ENCODE results near the gene LTBP4. TPM values are rescaled to one million over a fixed set of nuclear protein-coding genes. Genes with fewer than 3 reads are reported as not detected.

Gene LTBP4
- total RNA-seq, 6 experiments from 2014 or later = 19.3 to 40.8 (median 34.4) TPM

- intact Hi-C loops (cut with DNase I) = no loop called here
- no peak overlapping the region for H3K4me3 ChIP-seq
- no peaks in the 10 kb centered on the region for H3K4me1 ChIP-seq
- H3K27ac ChIP-seq = no peak overlapping the region
- no peak for TF ChIP-seq CTCF (IDR thresholded peaks at IDR 0.05)
- no peak for TF ChIP-seq POLR2A (IDR thresholded peaks at IDR 0.05)
- H3K9me3 ChIP-seq = no peaks in the 10 kb centered on the region
- ATAC-seq (no peak), DNase-seq (no peak)
- H3K36me3 ChIP-seq = no peaks in the 10 kb centered on the region
- WGBS (ENCODE audit: insufficient coverage, low coverage, low lambda C conversion rate, missing lambda C conversion rate) = 96% methylated on average over 13 of the region's 24 CpGs
- no peaks in the 10 kb centered on the region for H3K27me3 ChIP-seq
These were observed 25.7 kb downstream of the LTBP4 start for GRCh38 chr19:40626918-40627317.

GRCh38 chr19:40627486-40628279, 26.5 kb downstream of the LTBP4 start:
- intact Hi-C loops (cut with DNase I) = no loop called here
- Histone ChIP-seq H3K9me3 (no peaks in the 10 kb centered on the region), H3K27ac (no peak overlapping the region), H3K4me3 (no peak overlapping the region), H3K27me3 (no peaks in the 10 kb centered on the region), H3K4me1 (no peaks in the 10 kb centered on the region), H3K36me3 (no peaks in the 10 kb centered on the region)
- 80% methylated on average over 11 of the region's 39 CpGs for WGBS (ENCODE audit: insufficient coverage, low coverage, low lambda C conversion rate, missing lambda C conversion rate)
- TF ChIP-seq POLR2A (IDR thresholded peaks at IDR 0.05) (no peak), CTCF (IDR thresholded peaks at IDR 0.05) (no peak)
- no peak for DNase-seq
- no peak for ATAC-seq

GRCh38 chr19:40629346-40629745, 28.2 kb downstream of the LTBP4 start:
- DNase-seq = no peak
- Histone ChIP-seq H3K27ac (no peak overlapping the region), H3K27me3 (no peaks in the 10 kb centered on the region), H3K36me3 (no peaks in the 10 kb centered on the region), H3K4me3 (no peak overlapping the region), H3K9me3 (no peaks in the 10 kb centered on the region), H3K4me1 (no peaks in the 10 kb centered on the region)
- ATAC-seq = no peak
- intact Hi-C loops (cut with DNase I) = no loop called here
- TF ChIP-seq POLR2A (IDR thresholded peaks at IDR 0.05) (no peak), CTCF (IDR thresholded peaks at IDR 0.05) (no peak)
- WGBS (ENCODE audit: insufficient coverage, low coverage, low lambda C conversion rate, missing lambda C conversion rate) = no CpG with 5 or more reads among the region's 42 CpGs

GRCh38 chr19:40630571-40631160, 29.5 kb downstream of the LTBP4 start:
- 54% methylated on average over 10 of the region's 16 CpGs for WGBS (ENCODE audit: insufficient coverage, low coverage, low lambda C conversion rate, missing lambda C conversion rate)

More at GRCh38 chr19:40630571-40631160, 29.5 kb downstream of the LTBP4 start:
- TF ChIP-seq POLR2A (IDR thresholded peaks at IDR 0.05) (no peak), CTCF (IDR thresholded peaks at IDR 0.05) (no peak)
- DNase-seq (no peak), ATAC-seq (no peak)
- intact Hi-C loops (cut with DNase I) = no loop called here
- H3K4me3 ChIP-seq = no peak overlapping the region
- no peaks in the 10 kb centered on the region for H3K27me3 ChIP-seq
- H3K4me1 ChIP-seq = no peaks in the 10 kb centered on the region
- H3K9me3 ChIP-seq = no peaks in the 10 kb centered on the region
- no peak overlapping the region for H3K27ac ChIP-seq
- H3K36me3 ChIP-seq = no peaks in the 10 kb centered on the region
